ENCODE data around the gene EMSY. TPM values are rescaled to one million over a fixed set of nuclear protein-coding genes. Genes with fewer than 3 reads are reported as not detected.

EMSY gene
- total RNA-seq, 1 experiment from 2014 or later = 22.1 TPM

DNA sequence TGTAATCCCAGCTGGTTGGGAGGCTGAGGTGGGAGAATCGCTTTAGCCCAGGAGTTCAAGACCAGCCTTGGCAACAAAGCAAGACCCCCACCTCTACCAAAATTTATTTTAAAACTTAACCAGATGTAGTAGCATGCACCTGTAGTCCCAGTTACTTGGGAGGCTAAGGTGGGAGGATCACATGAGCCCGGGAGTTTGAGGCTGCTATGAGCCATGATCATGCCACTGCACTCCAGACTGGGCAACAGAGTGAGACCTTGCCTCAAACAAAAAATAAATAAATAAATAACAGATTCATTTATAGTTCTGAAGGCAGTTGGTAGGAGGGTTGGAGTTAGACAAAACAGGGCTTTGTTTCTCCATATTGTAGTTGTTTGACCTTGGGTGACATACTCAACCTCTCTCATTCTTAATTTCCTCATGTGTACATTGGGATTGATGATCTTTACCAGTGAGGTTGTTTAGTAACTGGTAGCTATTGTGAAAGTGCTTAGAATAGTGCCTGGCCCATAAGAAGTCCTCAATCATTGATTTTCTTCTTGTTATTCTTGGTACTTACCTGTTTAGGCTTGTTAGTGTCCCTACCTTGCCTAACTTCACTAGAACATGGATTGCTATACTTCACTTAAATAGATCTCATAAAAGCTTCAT, 79.1 kb downstream of the EMSY start:
- Histone ChIP-seq H3K4me3 (ENCODE audit: insufficient read depth, low read depth, low read length) (no peak overlapping the region), H3K27me3 (ENCODE audit: control insufficient read depth, insufficient read depth, low read length) (no peaks in the 10 kb centered on the region; the same call in 1 of the 2 replicates), H3K36me3 (replicated peaks; ENCODE audit: control insufficient read depth, insufficient read depth, low read length) (peaks cover 8% of the 10 kb centered on the region)
- no peak for DNase-seq

- H3K4me3 ChIP-seq (ENCODE audit: insufficient read depth, low read depth, low read length) = no peak overlapping the region
- no peaks in the 10 kb centered on the region; the same call in 1 of the 2 replicates for H3K27me3 ChIP-seq (ENCODE audit: control insufficient read depth, insufficient read depth, low read length)
- H3K36me3 ChIP-seq (replicated peaks; ENCODE audit: control insufficient read depth, insufficient read depth, low read length) = peaks cover 10% of the 10 kb centered on the region
- no peak for DNase-seq
Observed at GRCh38 chr11:76524461-76524860, 79.6 kb downstream of the EMSY start.

DNA sequence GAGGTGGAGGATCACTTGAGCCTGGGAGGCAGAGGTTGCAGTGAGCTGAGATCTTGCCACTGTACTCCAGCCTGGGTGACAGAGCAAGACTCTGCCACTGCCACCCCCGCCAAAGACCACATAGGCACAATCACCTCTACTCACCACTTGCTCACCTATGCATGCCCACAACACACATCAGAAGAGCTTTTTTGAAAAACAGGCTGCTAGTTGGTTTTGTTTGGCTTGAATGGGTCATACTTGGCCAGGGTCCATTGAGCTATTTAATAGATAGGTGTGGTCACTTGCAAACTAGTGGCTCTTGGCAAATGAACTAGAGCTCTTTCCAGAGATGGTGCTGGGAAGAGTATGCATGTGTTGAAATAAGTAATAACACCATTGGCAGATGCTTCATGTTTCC, 80.1 kb downstream of the EMSY start:
- Histone ChIP-seq H3K4me3 (ENCODE audit: insufficient read depth, low read depth, low read length) (no peak overlapping the region), H3K36me3 (replicated peaks; ENCODE audit: control insufficient read depth, insufficient read depth, low read length) (peaks cover 10% of the 10 kb centered on the region), H3K27me3 (ENCODE audit: control insufficient read depth, insufficient read depth, low read length) (no peaks in the 10 kb centered on the region; the same call in 1 of the 2 replicates)
- no peak for DNase-seq

GRCh38 chr11:76526878-76527277, 82.1 kb downstream of the EMSY start:
- Histone ChIP-seq H3K4me3 (ENCODE audit: insufficient read depth, low read depth, low read length) (no peak overlapping the region), H3K36me3 (replicated peaks; ENCODE audit: control insufficient read depth, insufficient read depth, low read length) (peaks cover 10% of the 10 kb centered on the region), H3K27me3 (ENCODE audit: control insufficient read depth, insufficient read depth, low read length) (no peaks in the 10 kb centered on the region; the same call in 1 of the 2 replicates)
- DNase-seq = no peak

DNA sequence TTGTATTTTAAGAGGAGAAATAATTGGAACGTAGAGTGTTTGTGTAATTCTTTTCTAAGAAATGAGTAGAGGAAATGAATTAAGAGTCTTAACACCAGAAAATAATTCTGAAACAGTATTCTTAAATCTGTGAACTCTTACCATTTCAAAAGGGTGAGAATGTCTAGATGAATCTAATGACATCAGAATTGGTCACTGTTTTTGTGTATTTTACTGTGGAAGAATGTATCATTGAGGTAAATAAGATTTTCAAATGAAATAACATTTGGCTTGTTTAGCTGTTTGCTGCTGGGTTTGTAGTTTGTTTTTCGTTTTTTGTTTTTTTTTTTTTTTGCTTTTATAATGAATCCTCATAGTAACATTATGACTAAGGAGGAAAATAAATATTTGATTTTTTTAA, 97.6 kb downstream of the EMSY start:
- Histone ChIP-seq H3K27me3 (ENCODE audit: control insufficient read depth, insufficient read depth, low read length) (no peaks in the 10 kb centered on the region), H3K36me3 (replicated peaks; ENCODE audit: control insufficient read depth, insufficient read depth, low read length) (peaks cover 15% of the 10 kb centered on the region), H3K4me3 (ENCODE audit: insufficient read depth, low read depth, low read length) (no peak overlapping the region)
- no peak for DNase-seq

GRCh38 chr11:76543006-76543703, 98.3 kb downstream of the EMSY start:
- no peak for DNase-seq
- Histone ChIP-seq H3K27me3 (ENCODE audit: control insufficient read depth, insufficient read depth, low read length) (no peaks in the 10 kb centered on the region), H3K36me3 (replicated peaks; ENCODE audit: control insufficient read depth, insufficient read depth, low read length) (peaks cover 14% of the 10 kb centered on the region), H3K4me3 (ENCODE audit: insufficient read depth, low read depth, low read length) (no peak overlapping the region)

GRCh38 chr11:76550781-76551180, 106.0 kb downstream of the EMSY start:
- Histone ChIP-seq H3K36me3 (replicated peaks; ENCODE audit: control insufficient read depth, insufficient read depth, low read length) (peaks cover under 1% of the 10 kb centered on the region), H3K4me3 (ENCODE audit: insufficient read depth, low read depth, low read length) (no peak overlapping the region), H3K27me3 (ENCODE audit: control insufficient read depth, insufficient read depth, low read length) (no peaks in the 10 kb centered on the region)
- no peak for DNase-seq

DNA sequence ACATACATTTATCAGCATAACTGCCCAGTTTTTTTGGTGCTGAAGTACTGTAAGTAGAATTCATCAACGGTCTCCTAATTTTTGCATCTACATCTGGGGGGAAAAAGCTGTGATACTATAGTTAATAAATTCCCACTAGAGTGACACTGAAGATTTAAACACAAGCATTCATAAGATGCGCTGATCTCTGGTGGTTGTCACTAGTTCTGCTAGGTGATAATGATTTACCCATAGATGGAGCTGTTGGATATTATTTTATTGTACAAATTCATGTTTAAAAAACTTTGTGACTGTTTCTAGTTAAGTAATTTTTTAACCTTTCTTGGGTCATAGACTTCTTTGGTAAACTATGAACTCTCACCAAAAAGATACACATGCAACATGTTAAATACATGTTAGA, 106.6 kb downstream of the EMSY start:
- DNase-seq = no peak
- no peak overlapping the region for H3K4me3 ChIP-seq (ENCODE audit: insufficient read depth, low read depth, low read length)
- H3K27me3 ChIP-seq (ENCODE audit: control insufficient read depth, insufficient read depth, low read length) = no peaks in the 10 kb centered on the region
- H3K36me3 ChIP-seq (replicated peaks; ENCODE audit: control insufficient read depth, insufficient read depth, low read length) = no peaks in the 10 kb centered on the region; the same call in none of the 2 replicates

- H3K36me3 ChIP-seq (replicated peaks; ENCODE audit: control insufficient read depth, insufficient read depth, low read length) = no peaks in the 10 kb centered on the region; the same call in none of the 2 replicates
- H3K4me3 ChIP-seq (ENCODE audit: insufficient read depth, low read depth, low read length) = no peak overlapping the region
- no peaks in the 10 kb centered on the region for H3K27me3 ChIP-seq (ENCODE audit: control insufficient read depth, insufficient read depth, low read length)
- DNase-seq = no peak
Observed at GRCh38 chr11:76552987-76553386, 108.2 kb downstream of the EMSY start.

- H3K36me3 ChIP-seq (replicated peaks; ENCODE audit: control insufficient read depth, insufficient read depth, low read length) = no peaks in the 10 kb centered on the region; the same call in none of the 2 replicates
- no peak for DNase-seq
- H3K4me3 ChIP-seq (ENCODE audit: insufficient read depth, low read depth, low read length) = no peak overlapping the region
- no peaks in the 10 kb centered on the region for H3K27me3 ChIP-seq (ENCODE audit: control insufficient read depth, insufficient read depth, low read length)
Observed at GRCh38 chr11:76553554-76554476, 109.0 kb downstream of the EMSY start.

GRCh38 chr11:76554767-76555166, 109.9 kb downstream of the EMSY start:
- Histone ChIP-seq H3K4me3 (ENCODE audit: insufficient read depth, low read depth, low read length) (no peak overlapping the region), H3K36me3 (replicated peaks; ENCODE audit: control insufficient read depth, insufficient read depth, low read length) (no peaks in the 10 kb centered on the region; the same call in none of the 2 replicates), H3K27me3 (ENCODE audit: control insufficient read depth, insufficient read depth, low read length) (no peaks in the 10 kb centered on the region)
- DNase-seq = peak; percentile 6

DNA sequence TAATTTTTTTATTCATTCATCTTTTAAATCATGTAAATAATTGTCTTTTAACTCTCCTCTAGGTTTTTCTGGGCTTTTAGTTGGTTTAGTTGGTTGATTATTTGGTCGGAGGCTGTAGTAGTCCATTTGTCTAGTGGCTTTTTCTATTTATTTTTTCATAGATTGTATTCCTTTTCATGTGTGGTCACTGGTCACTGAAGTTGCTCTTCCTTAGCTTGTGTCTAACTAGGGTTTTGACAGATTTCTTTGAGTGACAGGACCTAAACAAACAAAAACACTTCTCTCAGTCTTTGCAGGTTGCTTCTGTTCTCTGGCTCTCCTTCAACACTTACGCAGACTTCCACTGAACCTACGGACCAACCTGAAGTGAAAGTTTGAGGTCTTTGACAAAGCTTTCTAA, 112.6 kb downstream of the EMSY start:
- H3K36me3 ChIP-seq (replicated peaks; ENCODE audit: control insufficient read depth, insufficient read depth, low read length) = no peaks in the 10 kb centered on the region
- H3K4me3 ChIP-seq (ENCODE audit: insufficient read depth, low read depth, low read length) = no peak overlapping the region
- DNase-seq = no peak
- H3K27me3 ChIP-seq (ENCODE audit: control insufficient read depth, insufficient read depth, low read length) = no peaks in the 10 kb centered on the region

DNA sequence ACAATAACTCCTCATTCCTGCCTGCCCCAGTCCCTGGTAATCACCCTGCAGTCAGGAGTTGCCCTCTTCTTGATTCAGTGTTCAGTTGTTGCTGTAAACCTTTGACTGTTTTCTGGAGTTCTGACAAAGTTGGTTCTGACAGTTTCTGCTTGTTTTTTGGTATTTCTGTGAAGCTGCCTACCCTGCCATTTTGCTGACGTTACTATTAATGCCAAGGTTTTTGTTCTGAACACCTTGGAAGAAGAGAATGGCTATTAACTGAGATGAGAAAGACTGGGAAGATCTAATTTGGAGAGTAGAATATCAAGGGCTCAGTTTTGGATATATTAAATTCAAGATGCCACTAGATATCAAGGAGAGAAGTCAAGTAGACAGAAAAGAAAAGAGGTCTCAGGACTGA, 113.7 kb downstream of the EMSY start:
- DNase-seq = no peak
- Histone ChIP-seq H3K4me3 (ENCODE audit: insufficient read depth, low read depth, low read length) (no peak overlapping the region), H3K36me3 (replicated peaks; ENCODE audit: control insufficient read depth, insufficient read depth, low read length) (no peaks in the 10 kb centered on the region), H3K27me3 (ENCODE audit: control insufficient read depth, insufficient read depth, low read length) (no peaks in the 10 kb centered on the region)

DNA sequence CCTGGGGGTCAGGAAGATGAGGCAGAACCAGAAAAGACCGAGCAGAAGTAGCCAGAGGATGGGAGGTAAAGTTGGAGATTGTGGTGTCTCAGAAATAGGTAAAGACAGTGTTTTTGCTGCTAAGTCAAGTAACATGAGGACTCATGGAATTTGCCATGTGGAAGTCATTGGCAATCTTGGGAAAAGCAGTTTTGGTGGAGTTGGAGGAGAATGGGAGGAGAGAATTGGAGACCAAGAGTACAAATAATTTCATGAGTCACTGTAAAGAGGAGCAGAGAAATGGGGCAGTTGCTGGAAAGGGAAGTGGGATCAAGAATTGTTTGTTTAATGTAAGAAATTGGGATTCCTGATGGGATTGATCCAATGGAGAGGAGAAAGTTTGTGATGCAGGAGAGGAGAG, 114.1 kb downstream of the EMSY start:
- H3K27me3 ChIP-seq (ENCODE audit: control insufficient read depth, insufficient read depth, low read length) = no peaks in the 10 kb centered on the region
- no peaks in the 10 kb centered on the region for H3K36me3 ChIP-seq (replicated peaks; ENCODE audit: control insufficient read depth, insufficient read depth, low read length)
- no peak overlapping the region for H3K4me3 ChIP-seq (ENCODE audit: insufficient read depth, low read depth, low read length)
- DNase-seq = no peak
